Liver (tissue), 9 donors: ENCODE measurements around the gene PTRH1. TPM values are rescaled to one million over a fixed set of nuclear protein-coding genes. Genes with fewer than 3 reads are reported as not detected.

Source experiments
- DNase-seq: peaks from one replicate; pipeline ENCODE4 v3.0.0-alpha.2; 2017; ENCODE audit warnings: low spot score
- H3K27ac ChIP-seq, 2 donors: one replicate each; pipeline ENCODE4 v1.7.0; 2013; ENCODE audit warnings: inconsistent platforms in 2 of 2, low read length in 2 of 2, control low read depth in 1 of 2, low read depth in 1 of 2, mild to moderate bottlenecking in 1 of 2
- H3K27me3 ChIP-seq, 4 donors: one replicate each; pipeline versions ENCODE4 v1.6.1 to v1.7.0; 2013; ENCODE audit warnings: low read length in 3 of 4, inconsistent platforms in 1 of 4, mild to moderate bottlenecking in 1 of 4, moderate library complexity in 1 of 4; ENCODE audit not compliant: control insufficient read depth in 4 of 4, insufficient read depth in 4 of 4
- H3K36me3 ChIP-seq, 4 donors: one replicate each; pipeline versions ENCODE4 v1.6.1 to v1.7.0; 2013; ENCODE audit warnings: low read length in 3 of 4, mild to moderate bottlenecking in 3 of 4, low read depth in 1 of 4, moderate library complexity in 1 of 4; ENCODE audit not compliant: control insufficient read depth in 4 of 4, insufficient read depth in 3 of 4
- H3K4me1 ChIP-seq, 4 donors: one replicate each; pipeline versions ENCODE4 v1.6.1 to v1.7.0; 2013; ENCODE audit warnings: low read length in 3 of 4, mild to moderate bottlenecking in 3 of 4, moderate library complexity in 1 of 4; ENCODE audit not compliant: control insufficient read depth in 4 of 4, insufficient read depth in 4 of 4
- H3K4me3 ChIP-seq, 3 donors: one replicate each; pipeline versions ENCODE4 v1.6.1 to v1.7.0; 2013; ENCODE audit warnings: low read length in 3 of 3, control low read depth in 1 of 3, low read depth in 1 of 3, mild to moderate bottlenecking in 1 of 3
- H3K9ac ChIP-seq, 2 donors: one replicate each; pipeline ENCODE4 v1.7.0; 2013; ENCODE audit warnings: low read length in 2 of 2, mild to moderate bottlenecking in 2 of 2, moderate library complexity in 2 of 2, control low read depth in 1 of 2, low read depth in 1 of 2
- H3K9me3 ChIP-seq, 4 donors: one replicate each; pipeline versions ENCODE4 v1.6.1 to v1.7.0; 2013; ENCODE audit warnings: low read length in 3 of 4; ENCODE audit not compliant: control insufficient read depth in 4 of 4
- ATF3 ChIP-seq: IDR thresholded peaks from 2 replicates; pipeline ENCODE4 v1.6.1; 2016; ENCODE audit warnings: antibody characterized with exemption
- CTCF ChIP-seq: fragments of 150-350 bp; IDR thresholded peaks from 2 replicates; pipeline ENCODE4 v1.5.1; 2017; ENCODE audit warnings: improper control_type of control experiment, low read depth, low read length; ENCODE audit not compliant: missing input control
- EGR1 ChIP-seq, 2 donors: IDR thresholded peaks; 2 replicates each; pipeline ENCODE4 v1.6.1; 2016 to 2018; ENCODE audit warnings: antibody characterized with exemption in 2 of 2, low read depth in 2 of 2
- FOXA1 ChIP-seq: IDR thresholded peaks from 2 replicates; pipeline ENCODE4 v1.6.1; 2016; ENCODE audit warnings: antibody characterized with exemption
- FOXA2 ChIP-seq: IDR thresholded peaks from 2 replicates; pipeline ENCODE4 v1.6.1; 2016; ENCODE audit warnings: antibody characterized with exemption
- GABPA ChIP-seq, 2 donors: IDR thresholded peaks in 1 of 2; conservative IDR thresholded peaks in 1 of 2; 2 replicates each; pipeline ENCODE4 v1.6.1; 2016; ENCODE audit warnings: antibody characterized with exemption in 2 of 2, mild to moderate bottlenecking in 1 of 2, moderate library complexity in 1 of 2
- HNF4A ChIP-seq, 2 donors: conservative IDR thresholded peaks; 2 replicates each; pipeline ENCODE4 v1.6.1; 2016; ENCODE audit warnings: antibody characterized with exemption in 2 of 2, mild to moderate bottlenecking in 2 of 2
- JUND ChIP-seq, 2 donors: IDR thresholded peaks; 2 replicates each; pipeline ENCODE4 v1.6.1; 2016; ENCODE audit warnings: antibody characterized with exemption in 2 of 2
- MAX ChIP-seq: IDR thresholded peaks from 2 replicates; pipeline ENCODE4 v1.6.1; 2016; ENCODE audit warnings: antibody characterized with exemption
- NR2F2 ChIP-seq: IDR thresholded peaks from 2 replicates; pipeline ENCODE4 v1.6.1; 2016; ENCODE audit warnings: antibody characterized with exemption
- RAD21 ChIP-seq, 2 donors: IDR thresholded peaks; 2 replicates each; pipeline ENCODE4 v1.6.1; 2016; ENCODE audit warnings: antibody characterized with exemption in 2 of 2, mild to moderate bottlenecking in 2 of 2
- RXRA ChIP-seq, 2 donors: IDR thresholded peaks; 2 replicates each; pipeline ENCODE4 v1.6.1; 2017 to 2018; ENCODE audit warnings: antibody characterized with exemption in 2 of 2, mild to moderate bottlenecking in 1 of 2
- SP1 ChIP-seq: IDR thresholded peaks from 2 replicates; pipeline ENCODE4 v1.6.1; 2018; ENCODE audit warnings: antibody characterized with exemption, mild to moderate bottlenecking
- TAF1 ChIP-seq: conservative IDR thresholded peaks from 2 replicates; pipeline ENCODE4 v1.6.1; 2016; ENCODE audit warnings: antibody characterized with exemption, mild to moderate bottlenecking
- YY1 ChIP-seq: IDR thresholded peaks from 2 replicates; pipeline ENCODE4 v1.6.1; 2016; ENCODE audit warnings: antibody characterized with exemption, mild to moderate bottlenecking
- WGBS: extraction: QIAGEN DNeasy Blood & Tissue Kit; methylation state at CpG from one replicate; pipeline ENCODE4 v1.1.7; 2013; 5-methylcytosine and 5-hydroxymethylcytosine counted together
- polyA plus RNA-seq, 2 donors: library from polyadenylated mRNA; stranded (reverse) in 1 of 2; unstranded in 1 of 2; fragments of 200-250 nt in 1 of 2; fragments of >200 nt in 1 of 2; fragmentation: Nextera tagmentation in 1 of 2; extraction: Ambion mirVana in 1 of 2; gene quantifications; one replicate each; pipeline versions ENCODE4 v1.2.1 to v1.2.3, GENCODE V29; 2013 to 2015
- total RNA-seq, 2 donors: library from RNA; depleted of rRNA; stranded (reverse); fragments of >200 nt; gene quantifications; one replicate each; pipeline ENCODE4 v1.2.3, GENCODE V29; 2014
- TF ChIP-seq, protein P1 (sequence below): IDR thresholded peaks from 2 replicates; pipeline ENCODE4 v1.6.1; 2016; ENCODE audit warnings: antibody characterized with exemption, mild to moderate bottlenecking
- TF ChIP-seq, protein P2 (sequence below): IDR thresholded peaks from 2 replicates; pipeline ENCODE4 v1.6.1; 2016; ENCODE audit warnings: antibody characterized with exemption
- donor health status: healthy.
- donor health status: healthy.
- donor health status: healthy.
- donor health status: healthy.
- donor health status: healthy.

PTRH1 gene
- total and polyA plus RNA-seq, 4 donors, result 6.7 to 21.6 (median 9.7) TPM

- Histone ChIP-seq H3K36me3 (peaks cover 0 to 3% (median 1%) of the 10 kb centered on the region in 4 donors), H3K4me1 (peaks cover 0 to 9% (median 7%) of the 10 kb centered on the region in 4 donors), H3K27me3 (no peaks in the 10 kb centered on the region), H3K9me3 (no peaks in the 10 kb centered on the region), H3K9ac (no peak overlapping the region), H3K4me3 (peak overlapping the region in 2 of 3 donors; percentile 69 to 74), H3K27ac (peak overlapping the region; percentile 74 to 81)
- WGBS, result 58% methylated on average over 22 of the region's 22 CpGs
- no peak for DNase-seq
- TF ChIP-seq CTCF, result no peak
- TF ChIP-seq GABPA (IDR thresholded peaks at IDR 0.05 in 1 of 2, conservative IDR thresholded peaks at IDR 0.05 in 1 of 2), result no peak
- no peak for TF ChIP-seq RXRA (IDR thresholded peaks at IDR 0.05)
- no peak for TF ChIP-seq FOXA1
- TF ChIP-seq MAX, result no peak
- no peak for TF ChIP-seq YY1
- no peak for TF ChIP-seq FOXA2
- no peak for TF ChIP-seq RAD21 (IDR thresholded peaks at IDR 0.05)
- TF ChIP-seq JUND (IDR thresholded peaks at IDR 0.05), result no peak
- no peak for TF ChIP-seq NR2F2
- TF ChIP-seq TAF1, result no peak
Observed at GRCh38 chr9:127734247-127734746, 18.8 kb upstream of the PTRH1 start.

DNA sequence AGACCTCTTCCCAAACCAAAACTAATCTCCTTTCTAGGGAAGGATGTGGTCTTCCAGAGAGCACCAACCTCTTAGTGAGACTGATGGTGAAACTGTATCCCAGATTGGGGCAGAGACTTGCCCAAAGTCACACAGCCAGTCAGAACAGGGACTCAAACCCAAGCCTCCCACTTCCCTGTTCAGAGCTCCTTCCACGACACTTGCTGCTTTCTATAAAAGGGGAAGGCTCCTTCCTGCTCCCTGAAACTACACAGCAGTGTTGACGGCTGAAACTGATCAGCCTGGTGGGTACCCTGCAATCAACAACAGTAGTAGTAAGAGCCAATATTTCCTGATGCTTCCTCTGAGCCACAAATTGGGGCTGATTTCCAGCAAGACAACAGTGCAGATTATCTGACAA lies 18.2 kb upstream of the PTRH1 start:
- no peak overlapping the region for H3K9ac ChIP-seq
- no peak overlapping the region for H3K27ac ChIP-seq
- no peak for DNase-seq
- peaks cover 0 to 3% (median 1%) of the 10 kb centered on the region in 4 donors for H3K36me3 ChIP-seq
- no peak overlapping the region for H3K4me3 ChIP-seq
- H3K9me3 ChIP-seq, result no peaks in the 10 kb centered on the region
- WGBS, result 86% methylated on average over 2 of the region's 2 CpGs
- H3K27me3 ChIP-seq, result no peaks in the 10 kb centered on the region
- H3K4me1 ChIP-seq, result peaks cover 0 to 9% (median 7%) of the 10 kb centered on the region in 4 donors
- TF ChIP-seq, protein P1, sequence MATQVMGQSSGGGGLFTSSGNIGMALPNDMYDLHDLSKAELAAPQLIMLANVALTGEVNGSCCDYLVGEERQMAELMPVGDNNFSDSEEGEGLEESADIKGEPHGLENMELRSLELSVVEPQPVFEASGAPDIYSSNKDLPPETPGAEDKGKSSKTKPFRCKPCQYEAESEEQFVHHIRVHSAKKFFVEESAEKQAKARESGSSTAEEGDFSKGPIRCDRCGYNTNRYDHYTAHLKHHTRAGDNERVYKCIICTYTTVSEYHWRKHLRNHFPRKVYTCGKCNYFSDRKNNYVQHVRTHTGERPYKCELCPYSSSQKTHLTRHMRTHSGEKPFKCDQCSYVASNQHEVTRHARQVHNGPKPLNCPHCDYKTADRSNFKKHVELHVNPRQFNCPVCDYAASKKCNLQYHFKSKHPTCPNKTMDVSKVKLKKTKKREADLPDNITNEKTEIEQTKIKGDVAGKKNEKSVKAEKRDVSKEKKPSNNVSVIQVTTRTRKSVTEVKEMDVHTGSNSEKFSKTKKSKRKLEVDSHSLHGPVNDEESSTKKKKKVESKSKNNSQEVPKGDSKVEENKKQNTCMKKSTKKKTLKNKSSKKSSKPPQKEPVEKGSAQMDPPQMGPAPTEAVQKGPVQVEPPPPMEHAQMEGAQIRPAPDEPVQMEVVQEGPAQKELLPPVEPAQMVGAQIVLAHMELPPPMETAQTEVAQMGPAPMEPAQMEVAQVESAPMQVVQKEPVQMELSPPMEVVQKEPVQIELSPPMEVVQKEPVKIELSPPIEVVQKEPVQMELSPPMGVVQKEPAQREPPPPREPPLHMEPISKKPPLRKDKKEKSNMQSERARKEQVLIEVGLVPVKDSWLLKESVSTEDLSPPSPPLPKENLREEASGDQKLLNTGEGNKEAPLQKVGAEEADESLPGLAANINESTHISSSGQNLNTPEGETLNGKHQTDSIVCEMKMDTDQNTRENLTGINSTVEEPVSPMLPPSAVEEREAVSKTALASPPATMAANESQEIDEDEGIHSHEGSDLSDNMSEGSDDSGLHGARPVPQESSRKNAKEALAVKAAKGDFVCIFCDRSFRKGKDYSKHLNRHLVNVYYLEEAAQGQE, result no peak
- TF ChIP-seq CTCF (no peak), RXRA (IDR thresholded peaks at IDR 0.05) (no peak), GABPA (IDR thresholded peaks at IDR 0.05 in 1 of 2, conservative IDR thresholded peaks at IDR 0.05 in 1 of 2) (no peak), EGR1 (IDR thresholded peaks at IDR 0.05; ENCODE audit: low read depth in 2 of 2) (no peak), SP1 (no peak), FOXA1 (no peak), FOXA2 (no peak), TAF1 (no peak), ATF3 (no peak), HNF4A (conservative IDR thresholded peaks at IDR 0.05) (no peak), RAD21 (IDR thresholded peaks at IDR 0.05) (no peak)
- TF ChIP-seq, protein P2, sequence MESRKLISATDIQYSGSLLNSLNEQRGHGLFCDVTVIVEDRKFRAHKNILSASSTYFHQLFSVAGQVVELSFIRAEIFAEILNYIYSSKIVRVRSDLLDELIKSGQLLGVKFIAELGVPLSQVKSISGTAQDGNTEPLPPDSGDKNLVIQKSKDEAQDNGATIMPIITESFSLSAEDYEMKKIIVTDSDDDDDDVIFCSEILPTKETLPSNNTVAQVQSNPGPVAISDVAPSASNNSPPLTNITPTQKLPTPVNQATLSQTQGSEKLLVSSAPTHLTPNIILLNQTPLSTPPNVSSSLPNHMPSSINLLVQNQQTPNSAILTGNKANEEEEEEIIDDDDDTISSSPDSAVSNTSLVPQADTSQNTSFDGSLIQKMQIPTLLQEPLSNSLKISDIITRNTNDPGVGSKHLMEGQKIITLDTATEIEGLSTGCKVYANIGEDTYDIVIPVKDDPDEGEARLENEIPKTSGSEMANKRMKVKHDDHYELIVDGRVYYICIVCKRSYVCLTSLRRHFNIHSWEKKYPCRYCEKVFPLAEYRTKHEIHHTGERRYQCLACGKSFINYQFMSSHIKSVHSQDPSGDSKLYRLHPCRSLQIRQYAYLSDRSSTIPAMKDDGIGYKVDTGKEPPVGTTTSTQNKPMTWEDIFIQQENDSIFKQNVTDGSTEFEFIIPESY, result no peak
